Neuronal stem cell (in vitro differentiated cells): ENCODE measurements around the gene AOPEP.

ENCODE experiments used
- DNase-seq: peaks from one replicate; pipeline ENCODE4 v3.0.0-alpha.2; 2013; ENCODE audit warnings: low spot score
- H2AFZ ChIP-seq: one replicate; pipeline ENCODE4 v1.6.1; 2013; ENCODE audit warnings: mild to moderate bottlenecking, low read length, inconsistent platforms
- H2AK5ac ChIP-seq: 2 replicates; pipeline ENCODE4 v1.6.1; 2013; ENCODE audit warnings: low read depth, mild to moderate bottlenecking, inconsistent platforms, low read length, moderate library complexity, mixed read lengths
- H2BK120ac ChIP-seq: 2 replicates; pipeline ENCODE4 v1.6.1; 2013; ENCODE audit warnings: low read depth, mild to moderate bottlenecking, inconsistent platforms, low read length, moderate library complexity, mixed read lengths
- H2BK12ac ChIP-seq: one replicate; pipeline ENCODE4 v1.6.1; 2013; ENCODE audit warnings: low read length, inconsistent platforms
- H2BK15ac ChIP-seq: 2 replicates; pipeline ENCODE4 v1.6.1; 2013; ENCODE audit warnings: mild to moderate bottlenecking, low read length, inconsistent platforms, mixed read lengths
- H2BK5ac ChIP-seq: one replicate; pipeline ENCODE4 v1.6.1; 2013; ENCODE audit warnings: inconsistent platforms, mild to moderate bottlenecking, low read length, moderate library complexity
- H3K14ac ChIP-seq: one replicate; pipeline ENCODE4 v1.6.1; 2013; ENCODE audit warnings: low read length, inconsistent platforms
- H3K18ac ChIP-seq: 2 replicates; pipeline ENCODE4 v1.6.1; 2013; ENCODE audit warnings: low read length, inconsistent platforms
- H3K23ac ChIP-seq: 2 replicates; pipeline ENCODE4 v1.6.1; 2013; ENCODE audit warnings: low read depth, mild to moderate bottlenecking, mixed read lengths, low read length, inconsistent platforms; ENCODE audit not compliant: poor library complexity
- H3K27ac ChIP-seq: replicated peaks from 3 replicates; pipeline ENCODE4 v1.5.1; 2013; ENCODE audit warnings: low read length, inconsistent platforms
- H3K27me3 ChIP-seq, 3 experiments: 2 replicates each; pipeline ENCODE4 v1.6.1; 2013; ENCODE audit warnings: low read length in 3 of 3, mild to moderate bottlenecking in 2 of 3, inconsistent platforms in 1 of 3, low read depth in 1 of 3, mixed read lengths in 1 of 3, moderate library complexity in 1 of 3; ENCODE audit not compliant: control insufficient read depth in 3 of 3, insufficient read depth in 3 of 3
- H3K36me3 ChIP-seq, 2 donors: replicated peaks in 1 of 2; 2 replicates each; pipeline ENCODE4 v1.6.1; 2013; ENCODE audit warnings: low read length in 2 of 2; ENCODE audit not compliant: control insufficient read depth in 2 of 2, insufficient read depth in 2 of 2
- H3K4ac ChIP-seq: 2 replicates; pipeline ENCODE4 v1.6.1; 2013; ENCODE audit warnings: inconsistent platforms, mild to moderate bottlenecking, low read length, moderate library complexity
- H3K4me1 ChIP-seq, 2 donors: 1 replicate in 1 of 2; 2 replicates in 1 of 2; pipeline ENCODE4 v1.6.1; 2013; ENCODE audit warnings: low read length in 2 of 2, low read depth in 1 of 2; ENCODE audit not compliant: control insufficient read depth in 2 of 2, insufficient read depth in 1 of 2
- H3K4me2 ChIP-seq: one replicate; pipeline ENCODE4 v1.6.1; 2013; ENCODE audit warnings: mild to moderate bottlenecking, low read length, inconsistent platforms; ENCODE audit not compliant: insufficient read depth, poor library complexity, severe bottlenecking
- H3K4me3 ChIP-seq, 2 donors: 2 replicates each; pipeline ENCODE4 v1.5.1; 2013; ENCODE audit warnings: low read length in 2 of 2, mild to moderate bottlenecking in 2 of 2, inconsistent platforms in 1 of 2, moderate library complexity in 1 of 2
- H3K79me1 ChIP-seq: one replicate; pipeline ENCODE4 v1.6.1; 2013; ENCODE audit warnings: low read depth, mild to moderate bottlenecking, inconsistent platforms, low read length, moderate library complexity
- H3K9ac ChIP-seq: one replicate; pipeline ENCODE4 v1.6.1; 2013; ENCODE audit warnings: mild to moderate bottlenecking, low read depth, low read length, inconsistent platforms; ENCODE audit not compliant: poor library complexity
- H3K9me3 ChIP-seq, 2 donors: replicated peaks in 1 of 2; 2 replicates each; pipeline versions ENCODE3 to v1.6.1; 2013; ENCODE audit warnings: low read length in 2 of 2, mild to moderate bottlenecking in 2 of 2, inconsistent platforms in 1 of 2, low read depth in 1 of 2, mixed read lengths in 1 of 2, moderate library complexity in 1 of 2; ENCODE audit not compliant: control insufficient read depth in 2 of 2, insufficient read depth in 1 of 2
- H4K8ac ChIP-seq: one replicate; pipeline ENCODE4 v1.6.1; 2013; ENCODE audit warnings: low read depth, mild to moderate bottlenecking, inconsistent platforms, low read length, moderate library complexity
- H4K91ac ChIP-seq: one replicate; pipeline ENCODE4 v1.6.1; 2013; ENCODE audit warnings: low read length, low read depth, mild to moderate bottlenecking, inconsistent platforms; ENCODE audit not compliant: poor library complexity
- WGBS, 2 donors: extraction: QIAGEN DNeasy Blood & Tissue Kit; methylation state at CpG; one replicate each; pipeline ENCODE4 v1.1.7; 2013; ENCODE audit warnings: missing lambda C conversion rate in 2 of 2, mixed read lengths in 1 of 2; ENCODE audit not compliant: insufficient read length in 2 of 2, insufficient replicate concordance in 1 of 2; ENCODE audit errors: extremely low coverage in 2 of 2; 5-methylcytosine and 5-hydroxymethylcytosine counted together

AOPEP gene

GRCh38 chr9:95115104-95115503 lies 388.6 kb downstream of the AOPEP start:
- Histone ChIP-seq H3K9ac (no peak overlapping the region), H3K27ac (no peak overlapping the region), H3K79me1 (no peaks in the 10 kb centered on the region), H3K4me1 (no peaks in the 10 kb centered on the region), H3K9me3 (no peaks in the 10 kb centered on the region), H2AFZ (no peak overlapping the region), H3K4ac (no peak overlapping the region), H3K14ac (no peak overlapping the region), H3K4me3 (no peak overlapping the region), H3K23ac (no peak overlapping the region), H2BK12ac (no peak overlapping the region), H4K91ac (no peak overlapping the region), H3K27me3 (no peaks in the 10 kb centered on the region), H3K36me3 (peaks cover 10 to 45% of the 10 kb centered on the region in 2 donors), H4K8ac (no peak overlapping the region), H2BK15ac (no peak overlapping the region), H2AK5ac (no peak overlapping the region), H3K18ac (no peak overlapping the region), H2BK120ac (no peak overlapping the region), H3K4me2 (no peak overlapping the region), H2BK5ac (no peak overlapping the region)
- WGBS, 2 donors = no CpG with 5 or more reads among the region's 6 CpGs
- no peak for DNase-seq

- H4K91ac ChIP-seq = no peak overlapping the region
- H3K27ac ChIP-seq = no peak overlapping the region
- no peak overlapping the region for H2AFZ ChIP-seq
- peaks cover 10 to 34% of the 10 kb centered on the region in 2 donors for H3K36me3 ChIP-seq
- H3K23ac ChIP-seq = no peak overlapping the region
- no peaks in the 10 kb centered on the region for H3K27me3 ChIP-seq
- H3K9ac ChIP-seq = no peak overlapping the region
- no peak overlapping the region for H2AK5ac ChIP-seq
- H3K14ac ChIP-seq = no peak overlapping the region
- H4K8ac ChIP-seq = no peak overlapping the region
- no peak overlapping the region for H2BK5ac ChIP-seq
- no CpG with 5 or more reads among the region's 11 CpGs for WGBS, 2 donors
- no peak overlapping the region for H3K4me2 ChIP-seq
- H3K4me1 ChIP-seq = no peaks in the 10 kb centered on the region
- H2BK120ac ChIP-seq = no peak overlapping the region
- no peak overlapping the region for H3K4ac ChIP-seq
- H3K79me1 ChIP-seq = no peaks in the 10 kb centered on the region
- H3K4me3 ChIP-seq = no peak overlapping the region
- H3K9me3 ChIP-seq = no peaks in the 10 kb centered on the region
- H2BK15ac ChIP-seq = no peak overlapping the region
- no peak overlapping the region for H2BK12ac ChIP-seq
- no peak for DNase-seq
- H3K18ac ChIP-seq = no peak overlapping the region
These were observed 389.7 kb downstream of the AOPEP start for GRCh38 chr9:95116002-95116807.

DNA sequence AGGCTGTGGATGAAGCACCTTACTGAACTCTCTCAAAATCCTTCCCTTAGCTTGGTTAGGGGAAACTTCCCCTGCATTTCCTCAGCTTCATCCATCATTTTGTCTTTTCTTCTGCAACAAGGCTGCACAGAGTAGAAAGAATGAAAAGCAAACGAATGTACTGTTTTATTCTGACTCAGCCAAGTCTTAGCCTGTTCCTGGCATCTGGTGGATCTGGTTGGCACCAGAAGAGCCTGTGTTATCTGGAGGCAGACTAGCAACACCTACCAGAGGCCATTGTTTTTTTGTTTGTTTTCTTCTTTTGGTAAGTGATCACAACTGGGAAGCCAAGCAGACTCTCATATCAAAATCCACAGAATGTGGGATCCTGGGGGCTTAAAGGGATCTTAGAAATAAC lies 390.3 kb downstream of the AOPEP start:
- Histone ChIP-seq H3K18ac (no peak overlapping the region), H2AFZ (no peak overlapping the region), H3K4me3 (no peak overlapping the region), H3K36me3 (peaks cover 9 to 28% of the 10 kb centered on the region in 2 donors), H2AK5ac (no peak overlapping the region), H3K27me3 (no peaks in the 10 kb centered on the region), H3K4me2 (no peak overlapping the region), H2BK120ac (no peak overlapping the region), H2BK15ac (no peak overlapping the region), H3K79me1 (no peaks in the 10 kb centered on the region), H4K8ac (no peak overlapping the region), H3K23ac (no peak overlapping the region), H3K9me3 (no peaks in the 10 kb centered on the region), H3K14ac (no peak overlapping the region), H3K4me1 (no peaks in the 10 kb centered on the region), H2BK5ac (no peak overlapping the region), H3K4ac (no peak overlapping the region), H4K91ac (no peak overlapping the region), H3K9ac (no peak overlapping the region), H3K27ac (no peak overlapping the region), H2BK12ac (no peak overlapping the region)
- no peak for DNase-seq
- WGBS, 2 donors = no CpG with 5 or more reads among the region's 1 CpG

DNA sequence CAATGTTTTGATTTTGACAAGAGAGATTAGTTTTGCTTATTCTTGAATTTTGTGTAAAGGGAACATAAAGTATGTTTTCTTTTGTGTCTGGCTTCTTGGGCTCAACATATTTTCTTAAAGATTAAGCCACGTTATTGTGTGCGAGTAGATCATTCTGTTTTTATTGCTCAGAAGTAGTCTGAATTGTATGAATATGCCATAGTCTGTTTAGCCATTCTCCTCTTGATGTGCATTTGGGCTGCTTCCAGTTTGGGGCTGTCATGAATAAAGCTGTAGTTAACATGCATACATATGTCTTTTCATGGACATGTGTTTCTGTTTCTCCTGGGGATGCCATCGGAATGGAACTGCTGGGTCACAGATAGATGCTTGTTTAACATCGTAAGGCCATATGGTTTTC lies 392.1 kb downstream of the AOPEP start:
- no CpG with 5 or more reads among the region's 4 CpGs for WGBS, 2 donors
- Histone ChIP-seq H2BK120ac (no peak overlapping the region), H3K9ac (no peak overlapping the region), H2BK5ac (no peak overlapping the region), H3K23ac (no peak overlapping the region), H4K91ac (no peak overlapping the region), H3K18ac (no peak overlapping the region), H3K4me3 (no peak overlapping the region), H3K79me1 (no peaks in the 10 kb centered on the region), H2BK12ac (no peak overlapping the region), H2AK5ac (no peak overlapping the region), H3K4me2 (no peak overlapping the region), H3K4me1 (no peaks in the 10 kb centered on the region), H3K27me3 (no peaks in the 10 kb centered on the region), H3K27ac (no peak overlapping the region), H2AFZ (no peak overlapping the region), H3K4ac (no peak overlapping the region), H4K8ac (no peak overlapping the region), H3K9me3 (no peaks in the 10 kb centered on the region), H2BK15ac (no peak overlapping the region), H3K36me3 (peaks cover 2 to 17% of the 10 kb centered on the region in 2 donors), H3K14ac (no peak overlapping the region)
- no peak for DNase-seq
